Effector memory CD4-positive, alpha-beta T cell (primary cell): ENCODE results near the gene CFAP77.
"Not testable (repeated sequence)": the region's sequence is repeated elsewhere in the genome, so short reads cannot be mapped to it uniquely, and the experiment has no call there.

Source experiments
- DNase-seq, 3 donors: peaks; one replicate each; pipeline ENCODE4 v3.0.0-alpha.2; 2020
- H3K27ac ChIP-seq: 2 replicates; pipeline ENCODE4 v1.7.0; 2013; ENCODE audit warnings: mild to moderate bottlenecking, low read length, moderate library complexity; ENCODE audit not compliant: insufficient read depth, poor library complexity, severe bottlenecking
- H3K27me3 ChIP-seq: replicated peaks from 2 replicates; pipeline ENCODE4 v1.7.0; 2013; ENCODE audit warnings: mild to moderate bottlenecking, low read length; ENCODE audit not compliant: insufficient read depth, control insufficient read depth, poor library complexity, severe bottlenecking
- H3K36me3 ChIP-seq: 2 replicates; pipeline ENCODE4 v1.7.0; 2013; ENCODE audit warnings: mild to moderate bottlenecking, low read length, moderate library complexity; ENCODE audit not compliant: control insufficient read depth, insufficient read depth
- H3K4me1 ChIP-seq: 2 replicates; pipeline ENCODE4 v1.7.0; 2013; ENCODE audit warnings: low read length, mild to moderate bottlenecking; ENCODE audit not compliant: control insufficient read depth, insufficient read depth, poor library complexity, severe bottlenecking
- H3K4me3 ChIP-seq: 2 replicates; pipeline ENCODE4 v1.7.0; 2013; ENCODE audit warnings: low read length, low read depth, mild to moderate bottlenecking; ENCODE audit not compliant: insufficient read depth, poor library complexity, severe bottlenecking
- H3K9me3 ChIP-seq: 2 replicates; pipeline ENCODE4 v1.7.0; 2013; ENCODE audit warnings: mild to moderate bottlenecking, low read length, moderate library complexity; ENCODE audit not compliant: control insufficient read depth
- total RNA-seq, 3 donors: gene quantifications; one replicate each; lab custom pipeline; 2026; lab: John Stamatoyannopoulos, UW

Gene CFAP77
- 0 reads per million in 3 donors for total RNA-seq

GRCh38 chr9:132409828-132410528, at the start of gene CFAP77:
TSS of gene CFAP77 (plus strand) at chr9:132410211. CDS start at chr9:132410272, 61 bp downstream.
- peak within 1 kb of the TSS; percentile 53 for H3K4me3 ChIP-seq
- H3K4me1 ChIP-seq: peaks cover 23% of the 10 kb centered on the region
- H3K27me3 ChIP-seq: peaks cover 12% of the 10 kb centered on the region
- no peaks in the 10 kb centered on the region for H3K9me3 ChIP-seq
- H3K27ac ChIP-seq: no peak within 1 kb of the TSS
- DNase-seq: peak in 1 of 3 donors; percentile 25
- H3K36me3 ChIP-seq: no peaks in the 10 kb centered on the region

DNA sequence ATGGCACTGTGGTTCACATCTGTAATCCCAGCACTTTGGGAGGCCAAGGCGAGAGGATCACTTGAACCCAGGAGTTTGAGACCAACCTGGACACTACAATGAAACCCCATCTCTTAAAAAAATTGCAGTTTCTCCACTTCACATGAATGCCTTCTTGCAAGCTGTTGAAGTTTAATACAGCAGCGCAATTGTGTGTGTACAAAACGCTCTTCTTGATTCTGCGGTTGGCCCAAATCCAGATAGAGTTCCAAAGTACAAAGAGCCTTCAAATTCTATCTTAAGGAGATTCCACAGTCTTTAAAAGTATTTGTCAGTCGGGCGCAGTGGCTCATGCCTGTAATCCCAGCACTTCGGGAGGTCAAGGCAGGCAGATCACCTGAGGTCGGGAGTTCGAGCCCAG, 45.9 kb upstream of the CFAP77 start:
- H3K9me3 ChIP-seq: no peaks in the 10 kb centered on the region
- no peaks in the 10 kb centered on the region for H3K4me1 ChIP-seq
- no peak for DNase-seq
- no peaks in the 10 kb centered on the region for H3K27me3 ChIP-seq
- no peaks in the 10 kb centered on the region for H3K36me3 ChIP-seq
- no peak overlapping the region for H3K27ac ChIP-seq
- H3K4me3 ChIP-seq: no peak overlapping the region

GRCh38 chr9:132365986-132366385, 44.0 kb upstream of the CFAP77 start:
- Histone ChIP-seq H3K4me3 (no peak overlapping the region), H3K27me3 (no peaks in the 10 kb centered on the region), H3K9me3 (no peaks in the 10 kb centered on the region), H3K36me3 (no peaks in the 10 kb centered on the region), H3K27ac (no peak overlapping the region), H3K4me1 (no peaks in the 10 kb centered on the region)
- no peak for DNase-seq

- Histone ChIP-seq H3K36me3 (no peaks in the 10 kb centered on the region), H3K4me3 (no peak overlapping the region), H3K9me3 (no peaks in the 10 kb centered on the region), H3K27ac (no peak overlapping the region), H3K4me1 (no peaks in the 10 kb centered on the region), H3K27me3 (no peaks in the 10 kb centered on the region)
- DNase-seq: no peak
Measured at GRCh38 chr9:132366481-132366880, 43.5 kb upstream of the CFAP77 start.

DNA sequence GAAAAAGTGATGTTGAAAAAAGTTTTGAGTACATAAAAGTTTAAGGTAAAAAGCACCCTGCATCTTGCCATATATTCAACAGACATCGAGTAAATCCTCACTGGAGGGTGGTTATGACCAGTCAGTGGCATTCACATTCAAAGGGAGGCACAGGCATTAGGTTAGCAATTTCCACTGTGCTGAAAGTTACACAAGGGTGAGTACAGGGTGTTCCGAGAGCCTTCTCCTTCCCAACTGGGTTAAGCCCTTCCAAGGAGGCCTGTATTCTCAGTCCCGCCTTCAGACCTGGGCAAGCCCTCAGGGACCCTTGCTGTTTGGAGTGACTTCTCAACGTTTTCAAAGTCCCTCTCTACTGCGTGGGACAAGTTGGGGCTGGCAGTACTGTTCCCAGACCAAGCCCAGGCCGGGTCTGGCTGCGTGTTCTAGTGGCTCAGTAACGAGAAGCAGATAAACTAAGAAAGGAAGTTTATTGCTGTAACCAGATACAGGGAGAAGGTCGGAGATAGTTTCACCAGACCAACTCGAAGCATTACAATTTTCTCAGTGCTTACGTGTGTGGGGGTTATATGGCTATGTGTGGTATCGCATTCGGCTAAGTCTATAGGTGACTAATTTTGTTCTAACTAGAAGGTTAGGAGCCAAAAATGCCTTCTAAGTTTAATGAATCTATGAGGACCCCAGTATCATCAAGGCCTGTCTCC, 42.2 kb upstream of the CFAP77 start:
- Histone ChIP-seq H3K36me3 (no peaks in the 10 kb centered on the region), H3K4me1 (peaks cover 4% of the 10 kb centered on the region), H3K27me3 (no peaks in the 10 kb centered on the region), H3K27ac (no peak overlapping the region), H3K9me3 (no peaks in the 10 kb centered on the region), H3K4me3 (no peak overlapping the region)
- no peak for DNase-seq

DNA sequence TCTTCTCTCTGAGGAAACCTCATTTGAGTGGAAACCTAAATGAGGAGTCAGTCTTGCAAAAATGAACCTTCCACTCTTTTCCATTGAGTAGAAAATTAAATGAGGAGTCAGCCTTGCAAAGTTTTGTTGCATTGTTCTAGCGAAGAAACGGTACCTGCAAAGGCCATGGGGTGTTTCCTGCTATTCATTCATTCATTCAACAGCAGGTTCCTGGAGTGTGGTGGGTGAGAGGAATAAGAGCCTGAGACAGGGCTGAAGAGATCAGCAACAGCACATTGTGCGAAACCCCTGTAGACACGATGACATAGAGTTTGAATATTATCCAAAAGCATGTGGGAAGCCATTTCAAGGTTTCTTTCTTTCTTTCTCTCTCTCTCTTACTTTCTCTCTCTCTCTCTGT, 40.6 kb upstream of the CFAP77 start:
- Histone ChIP-seq H3K4me1 (peaks cover 6% of the 10 kb centered on the region), H3K4me3 (no peak overlapping the region)
- no peak for DNase-seq

DNA sequence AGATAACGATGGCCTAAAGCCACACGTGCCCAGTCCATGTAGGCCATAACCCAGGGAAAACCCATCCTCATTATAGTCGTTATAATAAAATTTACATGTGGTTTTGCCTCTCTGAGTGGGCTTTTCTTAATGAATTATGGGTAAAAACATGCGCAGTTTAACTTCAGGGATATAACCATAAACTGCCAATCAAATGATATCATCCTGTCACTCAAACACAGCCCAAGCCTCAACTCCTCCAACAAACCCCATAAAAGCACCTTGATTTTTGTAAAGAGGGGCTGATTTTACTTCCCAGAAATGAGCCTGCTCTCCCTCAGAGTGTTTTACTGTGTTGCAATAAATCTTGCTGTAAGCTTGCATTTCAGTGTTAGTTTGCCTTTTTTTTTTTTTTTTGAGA, 39.4 kb upstream of the CFAP77 start:
- no peak overlapping the region for H3K4me3 ChIP-seq
- peaks cover 6% of the 10 kb centered on the region for H3K4me1 ChIP-seq
- H3K36me3 ChIP-seq: peaks cover 6% of the 10 kb centered on the region
- no peaks in the 10 kb centered on the region for H3K27me3 ChIP-seq
- DNase-seq: no peak
- H3K27ac ChIP-seq: no peak overlapping the region
- H3K9me3 ChIP-seq: no peaks in the 10 kb centered on the region

More for the DNA sequence above, 40.6 kb upstream of the CFAP77 start:
- Histone ChIP-seq H3K27me3 (no peaks in the 10 kb centered on the region), H3K27ac (no peak overlapping the region), H3K36me3 (no peaks in the 10 kb centered on the region), H3K9me3 (no peaks in the 10 kb centered on the region)

- Histone ChIP-seq H3K9me3 (no peaks in the 10 kb centered on the region), H3K36me3 (peaks cover 21% of the 10 kb centered on the region), H3K4me3 (no peak overlapping the region), H3K27ac (no peak overlapping the region), H3K4me1 (peaks cover 6% of the 10 kb centered on the region), H3K27me3 (no peaks in the 10 kb centered on the region)
- DNase-seq: no peak
Measured at GRCh38 chr9:132372177-132373095, 37.6 kb upstream of the CFAP77 start.

- H3K27me3 ChIP-seq: not testable (repeated sequence)
Measured at GRCh38 chr9:132377769-132378168, 32.2 kb upstream of the CFAP77 start.

More at GRCh38 chr9:132377769-132378168, 32.2 kb upstream of the CFAP77 start:
- not testable (repeated sequence) for H3K4me3 ChIP-seq, H3K9me3 ChIP-seq, H3K4me1 ChIP-seq, H3K27ac ChIP-seq, DNase-seq
- peaks cover 38% of the 10 kb centered on the region for H3K36me3 ChIP-seq
